Activated naive CD4-positive, alpha-beta T cell treated with anti-CD3 and anti-CD28 coated beads, Interleukin-2, amount 50 U/mL, for 24 hours (primary cell): Measurements from ENCODE around the gene RASA4B.
A peak's percentile ranks its signal among the peaks of the same experiment; 100 is the strongest.
"Not testable (repeated sequence)": the region's sequence is repeated elsewhere in the genome, so short reads cannot be mapped to it uniquely, and the experiment has no call there.

Experiments
- H3K27ac Mint-ChIP-seq: one replicate; pipeline ENCODE4 v1.8.0; 2021; ENCODE audit warnings: mild to moderate bottlenecking, mixed read lengths
- H3K27me3 Mint-ChIP-seq: one replicate; pipeline ENCODE4 v1.8.0; 2021; ENCODE audit warnings: mixed read lengths
- H3K36me3 Mint-ChIP-seq: one replicate; pipeline ENCODE4 v1.8.0; 2021; ENCODE audit warnings: mixed read lengths
- H3K4me1 Mint-ChIP-seq: one replicate; pipeline ENCODE4 v1.8.0; 2021; ENCODE audit warnings: mixed read lengths
- H3K4me3 Mint-ChIP-seq: one replicate; pipeline ENCODE4 v1.8.0; 2021; ENCODE audit warnings: mild to moderate bottlenecking, mixed read lengths
- H3K9me3 Mint-ChIP-seq: one replicate; pipeline ENCODE4 v1.8.0; 2021; ENCODE audit warnings: mixed read lengths

Gene RASA4B

DNA sequence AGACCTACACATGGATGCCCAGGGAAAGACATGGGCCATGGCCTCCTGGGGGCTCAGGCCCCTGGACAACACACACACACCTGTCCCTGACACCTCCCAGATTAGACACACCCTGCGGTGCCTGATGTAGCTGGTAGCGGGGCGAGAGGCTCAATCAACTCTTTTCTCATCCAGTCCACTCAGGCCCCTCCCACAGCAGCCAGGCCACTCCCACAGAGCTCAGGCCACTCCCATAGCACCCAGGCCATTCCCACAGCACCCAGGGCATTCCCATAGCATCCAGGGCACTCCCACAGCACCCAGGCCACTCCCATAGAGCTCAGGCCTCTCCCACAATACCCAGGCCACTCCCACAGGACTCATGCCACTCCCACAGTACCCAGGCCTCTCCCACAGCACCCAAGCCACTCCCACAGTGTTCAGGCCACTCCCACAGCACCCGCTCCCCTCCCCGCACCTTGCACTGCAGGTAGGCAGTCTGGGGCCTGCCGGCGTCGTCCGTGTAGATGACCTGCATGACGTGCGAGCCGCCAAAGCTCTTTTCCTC, 27.0 kb downstream of the RASA4B start:
- not testable (repeated sequence) for H3K27ac Mint-ChIP-seq, H3K4me3 Mint-ChIP-seq, H3K27me3 Mint-ChIP-seq, H3K36me3 Mint-ChIP-seq, H3K4me1 Mint-ChIP-seq, H3K9me3 Mint-ChIP-seq

GRCh38 chr7:102484317-102484716, 33.3 kb downstream of the RASA4B start:
- H3K4me1 Mint-ChIP-seq, H3K36me3 Mint-ChIP-seq, H3K9me3 Mint-ChIP-seq, H3K4me3 Mint-ChIP-seq, H3K27me3 Mint-ChIP-seq, H3K27ac Mint-ChIP-seq: not testable (repeated sequence)

GRCh38 chr7:102481962-102482361, 35.6 kb downstream of the RASA4B start:
- H3K4me1 Mint-ChIP-seq, H3K4me3 Mint-ChIP-seq, H3K27me3 Mint-ChIP-seq, H3K36me3 Mint-ChIP-seq, H3K27ac Mint-ChIP-seq, H3K9me3 Mint-ChIP-seq: not testable (repeated sequence)

DNA sequence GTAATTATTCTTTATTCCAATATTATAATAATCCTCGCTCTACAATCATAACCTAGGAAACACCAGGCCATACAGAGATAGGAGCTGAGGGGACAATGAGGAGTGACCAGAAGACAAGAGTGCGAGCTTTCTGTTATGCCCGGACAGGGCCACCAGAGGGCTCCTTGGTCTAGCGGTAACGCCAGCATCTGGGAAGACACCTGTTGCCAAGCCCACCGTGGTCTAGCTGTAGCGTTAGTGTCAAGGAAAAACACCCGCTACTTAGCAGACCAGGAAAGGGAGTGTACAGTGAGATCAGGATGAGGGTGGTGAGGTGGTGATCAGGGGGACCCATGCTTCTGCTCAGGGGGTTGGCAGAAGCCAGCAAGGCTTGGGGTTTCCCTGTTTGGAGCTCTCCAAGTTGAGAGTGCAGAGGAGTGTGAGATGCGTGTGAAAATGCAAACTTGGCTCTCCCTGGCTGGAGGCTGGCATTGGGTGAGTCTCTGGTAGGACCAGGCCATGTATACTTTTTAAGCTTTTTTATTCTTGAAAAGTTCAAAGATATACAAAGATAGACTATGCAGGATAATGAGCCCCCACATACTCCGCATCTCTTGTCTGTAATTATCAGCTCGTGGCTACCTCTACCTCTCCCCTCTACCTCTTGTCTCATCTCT, 37.5 kb downstream of the RASA4B start:
- H3K27me3 Mint-ChIP-seq, H3K27ac Mint-ChIP-seq, H3K4me1 Mint-ChIP-seq, H3K4me3 Mint-ChIP-seq, H3K9me3 Mint-ChIP-seq, H3K36me3 Mint-ChIP-seq: not testable (repeated sequence)

- H3K4me1 Mint-ChIP-seq, H3K27ac Mint-ChIP-seq, H3K4me3 Mint-ChIP-seq, H3K9me3 Mint-ChIP-seq, H3K27me3 Mint-ChIP-seq, H3K36me3 Mint-ChIP-seq: not testable (repeated sequence)
Observed at GRCh38 chr7:102479209-102479584, 38.4 kb downstream of the RASA4B start.

GRCh38 chr7:102478314-102479208, 39.0 kb downstream of the RASA4B start, which contains the start of gene POLR2J:
POLR2J (minus strand) TSS chr7:102478922; CDS start chr7:102478860, 62 bp downstream.
- Mint-ChIP-seq H3K4me3 (peak within 1 kb of the TSS; percentile 86), H3K27ac (peak within 1 kb of the TSS; percentile 23)
- not testable (repeated sequence) for H3K4me1 Mint-ChIP-seq, H3K9me3 Mint-ChIP-seq, H3K36me3 Mint-ChIP-seq, H3K27me3 Mint-ChIP-seq

DNA sequence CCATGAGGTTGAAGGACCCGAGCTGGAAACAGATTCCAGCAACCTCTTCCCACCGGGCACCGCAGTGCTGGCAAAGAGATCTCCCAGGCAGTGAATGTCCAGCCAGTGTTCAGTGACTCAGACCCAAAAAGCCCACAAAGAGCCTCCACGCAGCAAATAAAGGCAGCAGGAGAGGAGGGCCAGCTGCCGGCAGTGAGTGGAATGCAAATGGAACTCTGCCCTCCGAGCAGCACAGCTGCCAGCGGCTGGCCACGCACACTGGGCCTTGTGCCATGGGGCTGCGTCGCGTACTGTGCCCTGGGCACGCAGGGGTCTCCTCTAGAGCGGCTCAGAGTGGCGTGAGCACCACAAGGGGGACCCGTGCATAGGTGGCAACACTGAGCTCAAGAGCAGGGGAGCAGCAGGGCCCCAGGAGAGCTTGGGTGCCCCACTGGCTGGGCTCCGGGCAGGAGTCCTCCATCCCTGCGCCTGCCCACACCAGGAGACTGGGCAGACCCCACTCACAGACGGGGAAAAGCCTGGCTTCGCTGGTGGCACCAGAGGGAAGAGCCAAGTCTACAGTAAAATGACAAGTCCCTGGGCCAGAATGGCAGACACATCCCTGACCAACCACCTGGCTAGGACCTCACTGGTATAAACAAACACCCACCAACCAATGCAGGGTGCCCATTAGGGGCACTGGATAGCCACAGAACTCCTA, 42.7 kb downstream of the RASA4B start:
- H3K4me1 Mint-ChIP-seq, H3K9me3 Mint-ChIP-seq, H3K4me3 Mint-ChIP-seq, H3K36me3 Mint-ChIP-seq, H3K27ac Mint-ChIP-seq, H3K27me3 Mint-ChIP-seq: not testable (repeated sequence)

- not testable (repeated sequence) for H3K9me3 Mint-ChIP-seq
Observed at GRCh38 chr7:102474116-102474515, 43.5 kb downstream of the RASA4B start.

DNA sequence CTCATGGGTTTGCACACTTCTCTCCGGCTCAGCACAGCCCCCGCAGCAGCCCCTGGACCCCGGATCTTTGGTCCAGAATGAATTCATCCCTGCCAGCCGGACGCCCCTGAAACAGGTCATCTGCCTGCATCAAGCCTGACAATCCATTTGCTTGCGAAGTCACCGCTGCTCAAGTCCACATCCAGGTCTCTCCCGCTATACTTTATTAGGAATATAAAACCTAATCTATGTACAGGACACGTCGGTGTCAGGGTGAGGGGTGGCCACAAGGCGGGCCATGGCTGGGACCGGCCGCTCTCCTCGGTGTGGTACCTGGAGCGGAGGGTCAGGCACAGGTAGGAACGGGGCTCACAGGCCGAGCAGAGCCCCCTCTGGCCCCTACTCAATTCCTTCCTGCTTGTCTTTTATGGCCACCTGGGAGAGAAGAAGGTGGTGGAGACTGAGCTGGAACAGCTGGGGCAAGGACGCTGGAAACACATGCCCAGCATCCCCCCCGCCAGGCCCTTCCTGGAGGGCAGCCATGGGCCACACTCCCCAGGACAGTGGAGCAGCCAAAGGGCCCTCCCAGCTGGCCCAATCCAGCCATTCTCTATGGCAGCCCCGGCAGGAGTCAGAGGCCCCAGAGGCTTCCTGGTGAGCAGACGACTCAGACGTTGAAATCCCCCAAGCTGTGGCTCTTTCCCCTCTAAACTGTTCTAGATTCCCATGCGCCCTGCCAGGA, 44.1 kb downstream of the RASA4B start:
- Mint-ChIP-seq H3K27ac (peak overlapping the region; percentile 23), H3K36me3 (peaks cover 3% of the 10 kb centered on the region), H3K9me3 (no peaks in the 10 kb centered on the region), H3K27me3 (no peaks in the 10 kb centered on the region), H3K4me3 (no peak overlapping the region), H3K4me1 (no peaks in the 10 kb centered on the region)

More at GRCh38 chr7:102474116-102474515, 43.5 kb downstream of the RASA4B start:
- H3K4me1 Mint-ChIP-seq, H3K27me3 Mint-ChIP-seq, H3K36me3 Mint-ChIP-seq, H3K4me3 Mint-ChIP-seq, H3K27ac Mint-ChIP-seq: not testable (repeated sequence)

DNA sequence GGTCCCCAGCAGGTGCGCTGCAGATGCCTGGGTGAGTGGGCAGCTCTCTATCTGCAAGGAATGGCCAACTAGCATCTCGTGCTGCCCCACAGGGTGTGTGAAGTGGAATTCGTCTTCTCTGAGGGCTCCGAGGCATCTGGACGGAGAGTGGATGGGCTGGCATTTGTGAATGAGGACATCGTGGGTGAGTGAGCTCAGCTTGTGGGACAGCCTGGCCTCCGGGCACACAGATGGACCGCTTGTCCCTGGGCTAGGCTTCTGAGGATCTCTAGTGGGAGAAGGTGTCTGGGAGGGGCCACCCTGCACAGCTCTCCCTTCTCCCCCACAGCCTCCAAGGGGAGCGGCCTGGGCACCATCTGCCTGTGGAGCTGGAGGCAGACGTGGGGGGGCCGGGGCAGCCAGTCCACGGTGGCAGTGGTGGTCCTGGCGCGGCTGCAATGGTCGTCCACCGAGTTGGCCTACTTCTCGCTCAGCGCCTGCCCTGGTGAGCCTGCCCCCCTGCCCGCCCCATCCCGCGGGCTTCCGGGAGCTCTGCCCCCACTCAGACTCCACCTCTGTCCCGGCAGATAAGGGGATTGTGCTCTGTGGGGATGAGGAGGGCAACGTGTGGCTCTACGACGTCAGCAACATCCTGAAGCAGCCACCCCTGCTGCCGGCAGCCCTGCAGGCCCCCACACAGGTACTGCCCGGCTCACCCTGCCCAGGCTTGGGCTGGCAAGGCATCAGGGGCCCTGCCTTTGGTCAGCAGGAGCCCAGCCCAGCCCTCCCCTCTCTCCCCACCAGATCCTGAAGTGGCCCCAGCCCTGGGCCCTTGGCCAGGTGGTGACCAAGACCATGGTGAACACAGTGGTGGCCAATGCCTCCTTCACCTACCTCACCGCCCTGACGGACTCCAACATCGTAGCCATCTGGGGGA, 45.2 kb downstream of the RASA4B start:
- Mint-ChIP-seq H3K27ac (peak overlapping the region; percentile 30), H3K4me1 (no peaks in the 10 kb centered on the region), H3K4me3 (no peak overlapping the region), H3K9me3 (no peaks in the 10 kb centered on the region), H3K27me3 (no peaks in the 10 kb centered on the region), H3K36me3 (peaks cover 3% of the 10 kb centered on the region)

- H3K27me3 Mint-ChIP-seq, result no peaks in the 10 kb centered on the region
- H3K36me3 Mint-ChIP-seq, result peaks cover 4% of the 10 kb centered on the region
- H3K4me3 Mint-ChIP-seq, result no peak overlapping the region
- H3K4me1 Mint-ChIP-seq, result peaks cover 2% of the 10 kb centered on the region
- H3K9me3 Mint-ChIP-seq, result no peaks in the 10 kb centered on the region
- peak overlapping the region; percentile 30 for H3K27ac Mint-ChIP-seq
Observed at GRCh38 chr7:102471791-102472125, 45.8 kb downstream of the RASA4B start.

DNA sequence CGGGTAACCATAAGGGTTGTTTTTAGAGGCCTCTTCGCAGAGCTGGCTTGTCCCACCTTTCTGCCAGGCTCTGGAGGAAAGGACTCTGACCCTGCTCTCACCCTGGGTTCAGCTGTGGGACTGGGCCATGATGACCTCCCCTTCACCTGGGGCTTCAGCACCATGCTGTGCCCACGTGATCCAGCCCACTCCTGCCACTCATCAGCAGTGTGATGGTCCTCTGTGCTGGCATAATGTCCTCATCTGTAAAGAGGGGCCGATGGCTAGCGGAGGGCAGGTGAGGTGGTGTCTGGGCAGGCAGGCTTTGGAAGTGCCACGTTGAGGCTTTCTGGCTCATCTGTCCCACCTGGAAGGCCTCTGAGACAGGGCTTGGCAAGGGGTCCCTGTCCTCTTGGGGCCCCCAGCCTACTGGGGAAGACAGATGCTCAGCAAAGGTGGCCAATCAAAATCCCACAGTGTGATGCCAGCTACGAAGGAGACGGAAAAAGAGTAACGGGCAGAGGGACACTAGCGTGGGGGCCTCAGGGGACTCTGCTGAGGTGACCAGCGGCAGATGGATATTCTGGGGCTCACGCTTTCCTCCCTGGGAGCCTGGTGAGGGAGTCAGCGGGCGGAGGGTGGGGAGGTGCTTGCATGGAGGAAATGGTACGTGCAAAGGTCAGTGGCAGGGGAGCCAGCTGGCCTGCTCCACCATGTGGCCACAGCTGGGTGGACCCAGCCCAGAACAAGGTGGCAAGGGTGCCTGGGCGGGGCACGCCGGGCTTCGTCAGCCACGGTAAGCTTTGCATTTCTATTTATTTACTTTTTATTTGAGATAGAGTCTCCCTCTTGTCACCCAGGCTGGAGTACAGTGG, 47.4 kb downstream of the RASA4B start:
- Mint-ChIP-seq H3K9me3 (no peaks in the 10 kb centered on the region), H3K27ac (peak overlapping the region; percentile 17), H3K4me1 (peaks cover 10% of the 10 kb centered on the region), H3K36me3 (peaks cover 6% of the 10 kb centered on the region), H3K4me3 (no peak overlapping the region), H3K27me3 (no peaks in the 10 kb centered on the region)

- H3K9me3 Mint-ChIP-seq, result no peaks in the 10 kb centered on the region
- no peaks in the 10 kb centered on the region for H3K27me3 Mint-ChIP-seq
- peaks cover 10% of the 10 kb centered on the region for H3K4me1 Mint-ChIP-seq
- peaks cover 6% of the 10 kb centered on the region for H3K36me3 Mint-ChIP-seq
- no peak overlapping the region for H3K4me3 Mint-ChIP-seq
- no peak overlapping the region for H3K27ac Mint-ChIP-seq
Observed at GRCh38 chr7:102469351-102469971, 48.1 kb downstream of the RASA4B start.
